HG03521 (cell line): ENCODE results near the gene SEPTIN10.

Experiments used
- ATAC-seq: cut with Tn5 transposase; IDR thresholded peaks from one replicate; pipeline ENCODE4 v1.9.1; 2021; ENCODE audit warnings: mild to moderate bottlenecking, moderate library complexity; ENCODE audit not compliant: unreplicated experiment

The SEPTIN10 gene

DNA sequence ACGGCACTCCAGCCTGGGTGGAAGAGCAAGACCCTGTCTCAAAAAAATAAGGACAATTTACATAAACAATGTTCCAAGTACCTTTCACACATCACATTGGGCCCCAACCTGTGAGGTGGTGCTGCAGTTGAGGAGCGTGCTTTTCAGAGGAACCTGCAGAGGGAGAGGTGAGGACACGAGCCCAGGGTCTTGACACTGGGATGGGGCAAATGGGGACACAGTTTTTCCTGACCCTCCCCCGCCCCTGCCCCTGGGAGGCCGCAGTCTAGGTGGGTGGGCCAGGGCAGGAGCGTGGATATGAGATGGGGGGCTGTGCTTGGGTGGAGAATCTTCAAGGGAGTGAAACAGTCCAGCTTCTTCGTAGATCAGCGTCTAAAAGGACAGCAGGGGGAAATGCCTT lies 112.9 kb downstream of the SEPTIN10 start:
- ATAC-seq, result no peak

DNA sequence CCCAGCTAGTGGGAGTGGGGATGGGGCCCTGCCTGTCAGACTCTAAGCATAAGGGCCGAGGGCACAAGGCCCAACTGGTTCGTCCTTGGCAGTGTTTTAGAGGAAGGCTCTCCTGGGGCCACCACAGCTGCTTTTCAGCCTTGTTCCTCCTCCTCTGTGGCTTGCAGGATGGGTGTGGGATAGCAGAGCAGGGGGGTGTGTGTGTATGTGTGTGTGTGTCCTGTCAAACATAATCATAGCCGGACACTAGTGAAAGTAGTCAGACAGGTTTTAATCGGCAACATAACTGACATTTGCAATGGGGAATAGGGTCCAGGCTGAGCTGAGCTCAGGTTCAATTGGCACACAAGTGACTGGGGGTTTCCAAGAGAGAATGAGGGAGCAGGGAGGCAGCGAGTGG lies 114.2 kb downstream of the SEPTIN10 start:
- ATAC-seq, result no peak

DNA sequence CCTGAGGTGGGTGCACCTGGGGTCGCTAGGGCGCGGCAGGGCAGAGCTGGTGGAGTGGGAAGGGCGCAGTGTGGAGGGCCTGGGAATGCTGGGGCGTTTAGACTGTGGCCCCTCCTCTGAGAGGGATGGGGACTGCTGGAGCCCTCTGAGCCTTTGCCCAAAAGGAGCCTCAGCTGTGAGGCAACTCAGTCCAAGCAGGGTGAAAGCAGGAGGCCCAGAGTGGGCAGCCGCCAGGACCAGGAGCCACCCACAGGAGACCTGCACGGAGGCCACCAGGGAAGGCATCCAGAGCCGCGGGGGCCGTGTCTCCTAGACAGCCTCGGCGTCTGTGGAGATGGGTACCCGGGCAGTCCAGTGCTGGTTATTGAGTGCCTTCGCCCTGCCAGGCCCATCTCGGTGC lies 114.9 kb downstream of the SEPTIN10 start:
- ATAC-seq, result no peak

DNA sequence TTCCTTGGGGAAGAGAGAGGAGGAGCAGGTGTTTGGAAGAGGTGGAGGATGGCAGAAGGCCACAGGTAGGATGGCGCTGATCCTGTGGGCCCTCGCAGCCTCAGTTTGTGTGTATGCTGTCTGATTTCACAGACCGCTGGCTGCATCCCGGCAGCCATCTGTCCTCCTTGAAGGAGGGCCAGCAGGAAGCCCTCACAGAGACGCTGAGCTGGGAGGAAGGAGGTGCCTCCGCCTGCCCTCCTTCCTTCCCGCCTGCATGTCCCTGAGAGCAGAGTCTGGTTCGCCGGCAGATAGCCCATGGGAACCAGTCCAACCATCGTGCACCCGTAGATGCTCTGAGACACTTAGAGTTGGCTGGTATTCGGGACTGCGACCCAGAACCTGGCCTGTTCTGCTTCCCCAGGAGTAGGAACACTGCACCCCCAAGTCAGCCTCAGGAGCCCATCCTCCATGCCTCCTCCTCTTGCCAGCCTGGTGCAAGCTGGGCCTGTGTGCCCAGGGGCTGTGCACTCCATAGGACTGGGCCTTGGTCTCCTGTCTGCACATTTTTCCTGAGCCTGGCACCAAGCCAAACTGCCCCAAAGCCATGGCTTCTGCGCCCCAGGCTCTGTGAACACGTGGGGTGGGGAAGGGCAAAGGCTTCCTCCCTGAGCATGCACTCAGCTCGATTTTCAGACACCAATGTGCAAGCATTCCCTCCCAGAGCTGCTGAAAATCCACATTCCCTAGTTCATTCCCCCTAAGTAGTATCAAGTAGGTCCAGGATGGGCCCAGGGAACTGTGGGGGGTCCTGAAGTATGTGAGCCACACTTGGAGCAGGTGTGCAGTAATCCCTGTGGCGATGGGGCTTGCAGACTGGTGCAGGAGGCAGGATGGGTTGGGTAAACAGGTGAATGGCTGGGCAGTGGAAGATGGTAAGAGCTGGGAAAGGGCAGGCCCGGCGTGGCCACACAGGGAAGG lies 115.6 kb downstream of the SEPTIN10 start:
- no peak for ATAC-seq

DNA sequence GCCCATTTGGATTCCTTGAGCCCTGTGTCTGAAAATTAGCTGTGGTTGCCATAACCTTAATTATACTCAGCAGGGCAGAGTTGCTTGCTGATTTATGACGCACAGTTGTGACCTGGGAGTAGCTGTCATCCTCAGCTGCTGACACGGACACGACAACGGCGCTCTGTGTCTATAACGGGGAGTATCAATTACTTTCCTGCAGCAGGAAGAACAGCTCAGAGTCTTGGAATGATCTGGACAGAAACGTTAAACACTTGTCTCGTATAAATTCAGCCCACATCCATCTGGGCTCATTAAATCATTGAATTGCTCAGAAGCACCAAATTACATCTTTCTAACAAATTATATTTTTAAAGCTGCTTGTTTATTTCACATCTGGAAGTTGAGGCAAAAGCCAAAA lies 116.3 kb downstream of the SEPTIN10 start:
- no peak for ATAC-seq

DNA sequence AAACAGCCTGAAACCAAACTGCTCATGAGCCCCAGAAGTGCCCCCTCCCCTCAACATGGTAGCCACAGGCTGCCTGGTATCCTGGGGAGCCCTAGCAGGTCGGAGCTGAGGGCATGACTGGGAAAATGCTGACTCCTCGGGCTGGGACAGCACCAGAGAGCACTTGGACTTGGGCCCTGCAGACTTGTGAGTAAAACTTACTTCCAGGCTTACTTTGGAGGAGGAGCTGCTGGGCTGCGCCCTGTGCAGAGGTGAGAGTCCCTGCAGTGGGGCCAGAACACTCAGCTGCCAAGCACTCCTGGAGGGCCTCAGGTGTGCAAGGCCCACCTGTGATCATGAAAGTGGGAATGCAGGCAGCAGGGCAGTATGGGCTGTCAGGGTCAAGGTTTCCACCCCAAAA lies 119.4 kb downstream of the SEPTIN10 start:
- no peak for ATAC-seq

DNA sequence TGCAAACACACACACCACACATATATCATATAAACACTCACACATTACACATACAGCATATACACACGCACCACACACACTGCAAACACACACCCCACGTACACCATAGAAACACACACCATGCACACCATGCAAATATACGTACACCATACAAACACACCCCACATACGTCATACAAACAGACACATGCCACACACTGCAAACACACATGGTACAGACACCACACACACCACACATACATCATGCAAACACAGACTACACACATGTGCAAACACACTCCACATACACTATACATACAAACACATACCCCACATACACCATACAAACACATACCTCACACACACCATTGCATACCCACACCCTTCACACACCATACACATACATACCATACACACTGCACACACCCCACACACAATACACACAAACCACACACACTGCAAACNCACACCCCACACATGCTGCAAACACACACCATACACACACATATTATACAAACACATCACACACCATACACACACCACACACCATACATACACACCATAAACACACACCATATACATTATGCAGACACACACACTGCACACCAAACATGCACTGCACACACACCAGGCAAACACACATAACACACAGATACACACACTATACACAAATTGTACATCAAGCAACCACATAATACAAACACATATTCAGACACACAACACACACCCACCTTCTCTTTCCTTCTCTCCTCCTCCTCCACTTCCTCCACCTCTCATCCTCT lies 120.4 kb downstream of the SEPTIN10 start:
- no peak for ATAC-seq
